ENCODE data around the gene LRRC74B.
"Not testable (repeated sequence)": the region's sequence is repeated elsewhere in the genome, so short reads cannot be mapped to it uniquely, and the experiment has no call there.

DNA sequence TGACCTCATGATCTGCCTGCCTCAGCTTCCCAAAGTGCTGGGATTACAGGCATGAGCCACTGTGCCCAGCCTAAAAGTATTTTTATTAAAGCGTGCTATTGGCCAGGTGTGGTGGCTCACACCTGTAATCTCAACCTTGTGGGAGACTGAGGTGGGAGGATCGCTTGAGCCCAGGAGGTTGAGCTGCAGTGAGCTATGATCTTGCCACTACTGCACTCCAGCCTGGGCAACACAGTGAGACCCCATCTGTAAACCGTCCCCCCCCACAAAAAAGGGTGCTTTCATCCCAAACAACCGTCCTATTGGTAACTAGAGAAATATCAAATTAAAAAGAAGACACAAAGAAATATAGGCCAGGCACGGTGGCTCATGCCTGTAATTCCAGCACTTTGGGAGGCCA lies 6.6 kb upstream of the LRRC74B start:
- TF ChIP-seq, protein P1, sequence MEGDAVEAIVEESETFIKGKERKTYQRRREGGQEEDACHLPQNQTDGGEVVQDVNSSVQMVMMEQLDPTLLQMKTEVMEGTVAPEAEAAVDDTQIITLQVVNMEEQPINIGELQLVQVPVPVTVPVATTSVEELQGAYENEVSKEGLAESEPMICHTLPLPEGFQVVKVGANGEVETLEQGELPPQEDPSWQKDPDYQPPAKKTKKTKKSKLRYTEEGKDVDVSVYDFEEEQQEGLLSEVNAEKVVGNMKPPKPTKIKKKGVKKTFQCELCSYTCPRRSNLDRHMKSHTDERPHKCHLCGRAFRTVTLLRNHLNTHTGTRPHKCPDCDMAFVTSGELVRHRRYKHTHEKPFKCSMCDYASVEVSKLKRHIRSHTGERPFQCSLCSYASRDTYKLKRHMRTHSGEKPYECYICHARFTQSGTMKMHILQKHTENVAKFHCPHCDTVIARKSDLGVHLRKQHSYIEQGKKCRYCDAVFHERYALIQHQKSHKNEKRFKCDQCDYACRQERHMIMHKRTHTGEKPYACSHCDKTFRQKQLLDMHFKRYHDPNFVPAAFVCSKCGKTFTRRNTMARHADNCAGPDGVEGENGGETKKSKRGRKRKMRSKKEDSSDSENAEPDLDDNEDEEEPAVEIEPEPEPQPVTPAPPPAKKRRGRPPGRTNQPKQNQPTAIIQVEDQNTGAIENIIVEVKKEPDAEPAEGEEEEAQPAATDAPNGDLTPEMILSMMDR (IDR thresholded peaks at IDR 0.05), result not testable (repeated sequence)
- TF ChIP-seq ZFX (IDR thresholded peaks at IDR 0.05; ENCODE audit: borderline replicate concordance), result not testable (repeated sequence)

Measured in 22Rv1 (cell line).